CD4-positive, alpha-beta T cell treated with Interleukin-10 for 1 hour (primary cell): ENCODE measurements around the gene PGAP2.
"Not testable (repeated sequence)": the region's sequence is repeated elsewhere in the genome, so short reads cannot be mapped to it uniquely, and the experiment has no call there.

ENCODE experiments used
- DNase-seq: peaks from one replicate; pipeline ENCODE4 v3.0.0-alpha.2; 2020

Gene PGAP2

GRCh38 chr11:3807909-3808860, at the start of gene PGAP2:
PGAP2 (plus strand) TSS chr11:3808560; CDS start chr11:3811260, 2,700 bp downstream.
- peak; percentile 63 for DNase-seq

- no peak for DNase-seq
These were observed 44.1 kb upstream of the PGAP2 start for GRCh38 chr11:3764266-3764665.

GRCh38 chr11:3766836-3767235, 41.5 kb upstream of the PGAP2 start:
- not testable (repeated sequence) for DNase-seq

- DNase-seq: no peak
These were observed 40.8 kb upstream of the PGAP2 start for GRCh38 chr11:3767536-3767935.

GRCh38 chr11:3773180-3773579, 35.2 kb upstream of the PGAP2 start:
- DNase-seq: no peak

- DNase-seq: no peak
These were observed 32.5 kb upstream of the PGAP2 start for GRCh38 chr11:3775736-3776406.

GRCh38 chr11:3781423-3781822, 26.9 kb upstream of the PGAP2 start:
- DNase-seq: no peak

- DNase-seq: no peak
These were observed 25.4 kb upstream of the PGAP2 start for GRCh38 chr11:3782963-3783362.

GRCh38 chr11:3783611-3784010, 24.7 kb upstream of the PGAP2 start:
- no peak for DNase-seq

GRCh38 chr11:3786781-3787428, 21.5 kb upstream of the PGAP2 start:
- no peak for DNase-seq

GRCh38 chr11:3794387-3794786, 14.0 kb upstream of the PGAP2 start:
- not testable (repeated sequence) for DNase-seq

- DNase-seq: no peak
These were observed 13.0 kb upstream of the PGAP2 start for GRCh38 chr11:3795131-3796001.

GRCh38 chr11:3796002-3796311, 12.4 kb upstream of the PGAP2 start:
- no peak for DNase-seq

GRCh38 chr11:3796346-3796745, 12.0 kb upstream of the PGAP2 start:
- DNase-seq: peak; percentile 25

GRCh38 chr11:3796801-3797328, 11.5 kb upstream of the PGAP2 start:
- no peak for DNase-seq

GRCh38 chr11:3797329-3798090, 10.8 kb upstream of the PGAP2 start, which contains the start of gene NUP98:
NUP98 (minus strand) TSS chr11:3797554; CDS start chr11:3782117, 15,437 bp downstream.
- DNase-seq: peak; percentile 100

- DNase-seq: no peak
These were observed 9.2 kb upstream of the PGAP2 start for GRCh38 chr11:3799143-3799542.

GRCh38 chr11:3799873-3800272, 8.5 kb upstream of the PGAP2 start:
- DNase-seq: no peak

GRCh38 chr11:3802011-3802790, 6.2 kb upstream of the PGAP2 start:
- DNase-seq: no peak

- DNase-seq: no peak
These were observed 4.4 kb upstream of the PGAP2 start for GRCh38 chr11:3803726-3804495.
